SK-N-SH treated with all-trans-retinoic acid at 6 μM for 48 hours (cell line): ENCODE measurements around the gene PARD3.

Experiments used
- ATAC-seq: fragments of 200-7000 bp; cut with Tn5 transposase; 3 replicates; pipeline ENCODE4 v1.9.1; 2020; ENCODE audit warnings: mild to moderate bottlenecking, moderate library complexity
- ARNTL ChIP-seq: fragments of 450-650 bp; formaldehyde crosslinking; IDR thresholded peaks from 2 replicates; pipeline ENCODE4 v1.5.0; 2020; ENCODE audit warnings: low read depth, mild to moderate bottlenecking, moderate library complexity, borderline replicate concordance
- CSDC2 ChIP-seq: fragments of 250-450 bp; sonication (Bioruptor Pico); IDR thresholded peaks from 2 replicates; pipeline ENCODE4 v1.5.0; 2020; ENCODE audit warnings: mild to moderate bottlenecking, moderate library complexity
- GLIS3 ChIP-seq: fragments of 250-450 bp; sonication (Bioruptor Pico); IDR thresholded peaks from 2 replicates; pipeline ENCODE4 v1.5.0; 2020; ENCODE audit warnings: mild to moderate bottlenecking, moderate library complexity
- ISL1 ChIP-seq: fragments of 250-450 bp; sonication (Bioruptor Pico); IDR thresholded peaks from 2 replicates; pipeline ENCODE4 v2.1.2; 2022; ENCODE audit warnings: mild to moderate bottlenecking, moderate library complexity
- OSR1 ChIP-seq: fragments of 250-450 bp; sonication (Bioruptor Pico); IDR thresholded peaks from 2 replicates; pipeline ENCODE4 v1.8.0; 2022; ENCODE audit warnings: moderate library complexity, mild to moderate bottlenecking, inconsistent platforms
- POU6F1 ChIP-seq: fragments of 250-450 bp; sonication (Bioruptor Pico); IDR thresholded peaks from 2 replicates; pipeline ENCODE4 v1.8.0; 2021; ENCODE audit warnings: low read depth, mild to moderate bottlenecking, moderate library complexity, borderline replicate concordance
- PPARA ChIP-seq: fragments of 250-450 bp; sonication (Bioruptor Pico); IDR thresholded peaks from 2 replicates; pipeline ENCODE4 v1.5.0; 2020; ENCODE audit warnings: mild to moderate bottlenecking, borderline replicate concordance
- RARB ChIP-seq: fragments of 250-450 bp; sonication (Bioruptor Pico); IDR thresholded peaks from 2 replicates; pipeline ENCODE4 v1.8.0; 2021; ENCODE audit warnings: mild to moderate bottlenecking, moderate library complexity
- SNAI2 ChIP-seq: fragments of 250-450 bp; sonication (Bioruptor Pico); IDR thresholded peaks from 2 replicates; pipeline ENCODE4 v1.5.0; 2020; ENCODE audit warnings: mild to moderate bottlenecking, moderate library complexity
- TCF4 ChIP-seq: fragments of 250-450 bp; sonication (Bioruptor Pico); IDR thresholded peaks from 2 replicates; pipeline ENCODE4 v1.8.0; 2021; ENCODE audit warnings: mild to moderate bottlenecking, moderate library complexity, borderline replicate concordance
- TOX ChIP-seq: fragments of 250-450 bp; sonication (Bioruptor Pico); IDR thresholded peaks from 2 replicates; pipeline ENCODE4 v1.8.0; 2021; ENCODE audit warnings: mild to moderate bottlenecking, moderate library complexity, borderline replicate concordance
- ZFP3 ChIP-seq: fragments of 250-450 bp; sonication (Bioruptor Pico); IDR thresholded peaks from 2 replicates; pipeline ENCODE4 v1.5.0; 2020; ENCODE audit warnings: mild to moderate bottlenecking, moderate library complexity
- ZFP30 ChIP-seq: fragments of 450-650 bp; formaldehyde crosslinking; IDR thresholded peaks from 2 replicates; pipeline ENCODE4 v1.5.0; 2022; ENCODE audit warnings: mild to moderate bottlenecking, moderate library complexity
- ZNF70 ChIP-seq: fragments of 450-650 bp; formaldehyde crosslinking; IDR thresholded peaks from 2 replicates; pipeline ENCODE4 v1.5.0; 2020; ENCODE audit warnings: mild to moderate bottlenecking, moderate library complexity
- ZNF8 ChIP-seq: fragments of 450-650 bp; formaldehyde crosslinking; IDR thresholded peaks from 2 replicates; pipeline ENCODE4 v1.5.0; 2020; ENCODE audit warnings: mild to moderate bottlenecking, moderate library complexity
- TF ChIP-seq, protein P1 (sequence below): fragments of 250-450 bp; sonication (Bioruptor Pico); IDR thresholded peaks from 2 replicates; pipeline ENCODE4 v1.5.1; 2020; ENCODE audit warnings: low read depth, mild to moderate bottlenecking, moderate library complexity
- TF ChIP-seq, protein P2 (sequence below): fragments of 250-450 bp; sonication (Bioruptor Pico); IDR thresholded peaks from 2 replicates; pipeline ENCODE4 v1.5.0; 2020; ENCODE audit warnings: mild to moderate bottlenecking, moderate library complexity
- TF ChIP-seq, protein P3 (sequence below): fragments of 250-450 bp; sonication (Bioruptor Pico); IDR thresholded peaks from 2 replicates; pipeline ENCODE4 v1.5.1; 2021; ENCODE audit warnings: mild to moderate bottlenecking, moderate library complexity

PARD3 gene

GRCh38 chr10:34773636-34774630, 41.2 kb downstream of the PARD3 start:
- TF ChIP-seq ISL1 (CRISPR knock-in tag) (no peak), RARB (no peak), ZFP30 (CRISPR knock-in tag) (no peak), PPARA (no peak), ZNF8 (no peak), ZNF70 (CRISPR knock-in tag) (no peak), ARNTL (CRISPR knock-in tag) (no peak), GLIS3 (CRISPR knock-in tag) (no peak), ZFP3 (CRISPR knock-in tag) (no peak), CSDC2 (no peak), OSR1 (CRISPR knock-in tag) (no peak), TCF4 (CRISPR knock-in tag) (no peak), POU6F1 (CRISPR knock-in tag) (no peak)
- TF ChIP-seq, protein P1, sequence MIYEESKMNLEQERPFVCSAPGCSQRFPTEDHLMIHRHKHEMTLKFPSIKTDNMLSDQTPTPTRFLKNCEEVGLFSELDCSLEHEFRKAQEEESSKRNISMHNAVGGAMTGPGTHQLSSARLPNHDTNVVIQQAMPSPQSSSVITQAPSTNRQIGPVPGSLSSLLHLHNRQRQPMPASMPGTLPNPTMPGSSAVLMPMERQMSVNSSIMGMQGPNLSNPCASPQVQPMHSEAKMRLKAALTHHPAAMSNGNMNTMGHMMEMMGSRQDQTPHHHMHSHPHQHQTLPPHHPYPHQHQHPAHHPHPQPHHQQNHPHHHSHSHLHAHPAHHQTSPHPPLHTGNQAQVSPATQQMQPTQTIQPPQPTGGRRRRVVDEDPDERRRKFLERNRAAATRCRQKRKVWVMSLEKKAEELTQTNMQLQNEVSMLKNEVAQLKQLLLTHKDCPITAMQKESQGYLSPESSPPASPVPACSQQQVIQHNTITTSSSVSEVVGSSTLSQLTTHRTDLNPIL: no peak
- TF ChIP-seq, protein P2, sequence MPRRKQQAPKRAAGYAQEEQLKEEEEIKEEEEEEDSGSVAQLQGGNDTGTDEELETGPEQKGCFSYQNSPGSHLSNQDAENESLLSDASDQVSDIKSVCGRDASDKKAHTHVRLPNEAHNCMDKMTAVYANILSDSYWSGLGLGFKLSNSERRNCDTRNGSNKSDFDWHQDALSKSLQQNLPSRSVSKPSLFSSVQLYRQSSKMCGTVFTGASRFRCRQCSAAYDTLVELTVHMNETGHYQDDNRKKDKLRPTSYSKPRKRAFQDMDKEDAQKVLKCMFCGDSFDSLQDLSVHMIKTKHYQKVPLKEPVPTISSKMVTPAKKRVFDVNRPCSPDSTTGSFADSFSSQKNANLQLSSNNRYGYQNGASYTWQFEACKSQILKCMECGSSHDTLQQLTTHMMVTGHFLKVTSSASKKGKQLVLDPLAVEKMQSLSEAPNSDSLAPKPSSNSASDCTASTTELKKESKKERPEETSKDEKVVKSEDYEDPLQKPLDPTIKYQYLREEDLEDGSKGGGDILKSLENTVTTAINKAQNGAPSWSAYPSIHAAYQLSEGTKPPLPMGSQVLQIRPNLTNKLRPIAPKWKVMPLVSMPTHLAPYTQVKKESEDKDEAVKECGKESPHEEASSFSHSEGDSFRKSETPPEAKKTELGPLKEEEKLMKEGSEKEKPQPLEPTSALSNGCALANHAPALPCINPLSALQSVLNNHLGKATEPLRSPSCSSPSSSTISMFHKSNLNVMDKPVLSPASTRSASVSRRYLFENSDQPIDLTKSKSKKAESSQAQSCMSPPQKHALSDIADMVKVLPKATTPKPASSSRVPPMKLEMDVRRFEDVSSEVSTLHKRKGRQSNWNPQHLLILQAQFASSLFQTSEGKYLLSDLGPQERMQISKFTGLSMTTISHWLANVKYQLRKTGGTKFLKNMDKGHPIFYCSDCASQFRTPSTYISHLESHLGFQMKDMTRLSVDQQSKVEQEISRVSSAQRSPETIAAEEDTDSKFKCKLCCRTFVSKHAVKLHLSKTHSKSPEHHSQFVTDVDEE (CRISPR knock-in tag): no peak
- no peak for ATAC-seq

GRCh38 chr10:34771525-34771924, 43.6 kb downstream of the PARD3 start:
- TF ChIP-seq, protein P3, sequence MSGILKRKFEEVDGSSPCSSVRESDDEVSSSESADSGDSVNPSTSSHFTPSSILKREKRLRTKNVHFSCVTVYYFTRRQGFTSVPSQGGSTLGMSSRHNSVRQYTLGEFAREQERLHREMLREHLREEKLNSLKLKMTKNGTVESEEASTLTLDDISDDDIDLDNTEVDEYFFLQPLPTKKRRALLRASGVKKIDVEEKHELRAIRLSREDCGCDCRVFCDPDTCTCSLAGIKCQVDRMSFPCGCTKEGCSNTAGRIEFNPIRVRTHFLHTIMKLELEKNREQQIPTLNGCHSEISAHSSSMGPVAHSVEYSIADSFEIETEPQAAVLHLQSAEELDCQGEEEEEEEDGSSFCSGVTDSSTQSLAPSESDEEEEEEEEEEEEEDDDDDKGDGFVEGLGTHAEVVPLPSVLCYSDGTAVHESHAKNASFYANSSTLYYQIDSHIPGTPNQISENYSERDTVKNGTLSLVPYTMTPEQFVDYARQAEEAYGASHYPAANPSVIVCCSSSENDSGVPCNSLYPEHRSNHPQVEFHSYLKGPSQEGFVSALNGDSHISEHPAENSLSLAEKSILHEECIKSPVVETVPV: no peak
- no peak for TF ChIP-seq ZNF8
- TF ChIP-seq POU6F1 (CRISPR knock-in tag): no peak
- no peak for TF ChIP-seq PPARA
- TF ChIP-seq, protein P1: no peak
- TF ChIP-seq RARB: no peak
- no peak for TF ChIP-seq TOX
- no peak for TF ChIP-seq OSR1 (CRISPR knock-in tag)
- no peak for TF ChIP-seq ARNTL (CRISPR knock-in tag)
- TF ChIP-seq TCF4 (CRISPR knock-in tag): no peak
- TF ChIP-seq CSDC2: no peak
- no peak for ATAC-seq

GRCh38 chr10:34771106-34771505, 44.0 kb downstream of the PARD3 start:
- no peak for ATAC-seq
- TF ChIP-seq ZNF8: no peak
- no peak for TF ChIP-seq CSDC2
- TF ChIP-seq, protein P1: no peak
- no peak for TF ChIP-seq ISL1 (CRISPR knock-in tag)
- no peak for TF ChIP-seq ZFP30 (CRISPR knock-in tag)
- TF ChIP-seq PPARA: no peak
- TF ChIP-seq ZFP3 (CRISPR knock-in tag): no peak
- TF ChIP-seq, protein P3: no peak
- TF ChIP-seq SNAI2 (CRISPR knock-in tag): no peak
- TF ChIP-seq RARB: no peak
- TF ChIP-seq GLIS3 (CRISPR knock-in tag): no peak
- TF ChIP-seq OSR1 (CRISPR knock-in tag): no peak
